Measurements from ENCODE around the gene ZBTB12. TPM values are rescaled to one million over a fixed set of nuclear protein-coding genes. Genes with fewer than 3 reads are reported as not detected.
"Not testable (repeated sequence)": the region's sequence is repeated elsewhere in the genome, so short reads cannot be mapped to it uniquely, and the experiment has no call there.

Gene ZBTB12
- total RNA-seq, 4 donors from 2014 or later, result 0.83 to 2.8 (median 1.0) TPM

DNA sequence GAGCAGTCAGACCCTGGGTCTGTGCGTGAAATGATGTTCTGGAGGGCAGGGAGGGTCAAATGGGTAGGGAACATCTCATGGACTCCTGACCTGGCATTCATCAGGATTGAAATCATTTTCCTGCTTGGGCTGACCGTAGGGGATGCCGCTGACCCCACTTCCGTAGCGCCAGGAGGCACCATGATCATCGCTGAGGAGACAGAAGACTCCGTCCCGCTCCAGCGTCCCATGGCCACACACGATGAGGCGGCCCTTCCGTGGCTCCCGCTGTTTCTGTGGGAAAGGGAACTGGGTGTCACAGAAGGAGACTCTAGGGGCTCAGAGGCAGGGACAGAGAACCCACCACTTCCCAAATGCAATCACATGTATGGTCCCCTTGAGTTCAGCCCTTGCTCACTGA lies 41.5 kb downstream of the ZBTB12 start:
- 93% methylated on average over 8 to 13 of the region's 13 CpGs for WGBS, 2 donors
- no peaks in the 10 kb centered on the region for H3K27me3 ChIP-seq
- intact Hi-C loops (cut with DNase I), result no loop called here

DNA sequence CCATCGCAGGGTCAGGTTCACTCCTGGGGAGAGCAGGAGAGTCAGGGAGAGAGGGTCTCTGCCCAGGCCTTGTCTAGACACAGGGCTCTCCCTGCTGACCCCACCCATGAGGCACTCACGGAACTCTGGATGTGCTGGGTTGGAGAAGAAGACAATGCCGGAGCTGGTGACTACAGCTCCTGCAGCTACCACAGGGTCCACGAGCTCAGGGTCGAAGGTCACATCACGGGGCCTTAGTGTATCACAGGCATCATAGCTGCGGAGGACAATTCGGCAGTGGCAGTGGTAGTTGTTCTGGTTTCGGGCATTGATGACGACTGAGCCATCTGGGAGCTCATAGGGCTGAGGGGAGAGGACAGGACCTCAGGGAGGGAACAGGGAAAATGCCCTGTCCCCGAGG lies 42.0 kb downstream of the ZBTB12 start:
- no peak for TF ChIP-seq POLR2A (IDR thresholded peaks at IDR 0.05)
- TF ChIP-seq, protein P1, sequence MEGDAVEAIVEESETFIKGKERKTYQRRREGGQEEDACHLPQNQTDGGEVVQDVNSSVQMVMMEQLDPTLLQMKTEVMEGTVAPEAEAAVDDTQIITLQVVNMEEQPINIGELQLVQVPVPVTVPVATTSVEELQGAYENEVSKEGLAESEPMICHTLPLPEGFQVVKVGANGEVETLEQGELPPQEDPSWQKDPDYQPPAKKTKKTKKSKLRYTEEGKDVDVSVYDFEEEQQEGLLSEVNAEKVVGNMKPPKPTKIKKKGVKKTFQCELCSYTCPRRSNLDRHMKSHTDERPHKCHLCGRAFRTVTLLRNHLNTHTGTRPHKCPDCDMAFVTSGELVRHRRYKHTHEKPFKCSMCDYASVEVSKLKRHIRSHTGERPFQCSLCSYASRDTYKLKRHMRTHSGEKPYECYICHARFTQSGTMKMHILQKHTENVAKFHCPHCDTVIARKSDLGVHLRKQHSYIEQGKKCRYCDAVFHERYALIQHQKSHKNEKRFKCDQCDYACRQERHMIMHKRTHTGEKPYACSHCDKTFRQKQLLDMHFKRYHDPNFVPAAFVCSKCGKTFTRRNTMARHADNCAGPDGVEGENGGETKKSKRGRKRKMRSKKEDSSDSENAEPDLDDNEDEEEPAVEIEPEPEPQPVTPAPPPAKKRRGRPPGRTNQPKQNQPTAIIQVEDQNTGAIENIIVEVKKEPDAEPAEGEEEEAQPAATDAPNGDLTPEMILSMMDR (IDR thresholded peaks at IDR 0.05), result no peak
- H3K27ac ChIP-seq, result no peak overlapping the region
- H3K27me3 ChIP-seq, result no peaks in the 10 kb centered on the region
- no peaks in the 10 kb centered on the region for H3K9me3 ChIP-seq
- H3K36me3 ChIP-seq, result peaks cover 11 to 45% (median 15%) of the 10 kb centered on the region in 3 donors
- intact Hi-C loops (cut with DNase I), result no loop called here
- peaks cover 7 to 34% (median 19%) of the 10 kb centered on the region in 3 donors for H3K4me1 ChIP-seq
- no peak for DNase-seq
- 80 to 90% methylated on average over 2 to 7 of the region's 11 CpGs for WGBS, 2 donors
- no peak overlapping the region for H3K4me3 ChIP-seq

More for the DNA sequence above, 41.5 kb downstream of the ZBTB12 start:
- DNase-seq, result no peak
- no peak overlapping the region for H3K4me3 ChIP-seq
- H3K36me3 ChIP-seq, result peaks cover 11 to 45% (median 15%) of the 10 kb centered on the region in 3 donors
- no peaks in the 10 kb centered on the region for H3K9me3 ChIP-seq
- TF ChIP-seq, protein P1 (IDR thresholded peaks at IDR 0.05), result no peak
- no peak for TF ChIP-seq POLR2A (IDR thresholded peaks at IDR 0.05)
- H3K27ac ChIP-seq, result no peak overlapping the region
- H3K4me1 ChIP-seq, result peaks cover 7 to 34% (median 19%) of the 10 kb centered on the region in 3 donors

DNA sequence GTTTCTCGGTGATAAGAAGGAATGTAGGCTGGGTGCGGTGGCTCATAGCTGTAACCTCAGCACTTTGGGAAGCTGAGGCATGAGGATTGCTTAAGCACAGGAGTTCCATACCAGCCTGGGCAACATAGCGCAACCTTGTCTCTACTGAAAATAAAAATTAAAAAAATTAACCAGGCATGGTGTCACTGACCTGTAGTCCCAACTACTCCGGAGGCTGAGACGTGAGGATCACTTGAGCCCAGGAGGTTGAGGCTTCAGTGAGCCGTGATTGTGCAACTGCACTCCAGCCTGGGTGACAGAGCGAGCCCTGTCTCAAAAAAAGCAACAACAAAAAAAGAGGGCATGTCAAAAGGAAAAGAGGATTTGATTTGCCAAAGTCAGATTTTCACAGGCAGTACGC lies 43.2 kb downstream of the ZBTB12 start:
- peaks cover 11 to 45% (median 15%) of the 10 kb centered on the region in 3 donors for H3K36me3 ChIP-seq
- TF ChIP-seq, protein P1 (IDR thresholded peaks at IDR 0.05), result no peak
- no peak for TF ChIP-seq POLR2A (IDR thresholded peaks at IDR 0.05)
- no peak for DNase-seq
- 86 to 97% methylated on average over 8 of the region's 8 CpGs for WGBS, 2 donors
- no peak overlapping the region for H3K4me3 ChIP-seq
- intact Hi-C loops (cut with DNase I), result no loop called here
- H3K27ac ChIP-seq, result no peak overlapping the region
- H3K4me1 ChIP-seq, result peaks cover 6 to 25% (median 13%) of the 10 kb centered on the region in 3 donors
- H3K9me3 ChIP-seq, result no peaks in the 10 kb centered on the region
- H3K27me3 ChIP-seq, result no peaks in the 10 kb centered on the region

DNA sequence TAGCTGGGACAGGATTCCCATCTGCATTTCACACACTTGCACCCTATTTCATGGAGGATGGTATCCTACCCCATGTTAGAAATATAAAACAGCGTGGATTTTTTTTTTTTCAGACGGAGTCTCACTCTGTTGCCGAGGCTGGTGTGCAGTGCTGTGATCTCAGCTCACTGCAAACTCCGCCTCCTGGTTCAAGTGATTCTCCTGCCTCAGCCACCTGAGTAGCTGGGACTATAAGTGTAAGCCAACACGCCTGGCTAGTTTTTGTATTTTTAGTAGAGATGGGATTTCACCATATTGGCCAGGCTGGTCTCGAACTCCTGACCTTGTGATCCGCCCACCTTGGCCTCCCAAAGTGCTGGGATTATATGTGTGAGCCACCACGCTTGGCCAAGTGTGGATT lies 44.1 kb downstream of the ZBTB12 start:
- Histone ChIP-seq H3K4me1 (peaks cover 0 to 18% (median 9%) of the 10 kb centered on the region in 3 donors), H3K36me3 (peaks cover 11 to 45% (median 15%) of the 10 kb centered on the region in 3 donors)
- H3K9me3 ChIP-seq; H3K27me3 ChIP-seq; H3K27ac ChIP-seq; H3K4me3 ChIP-seq; intact Hi-C loops (cut with DNase I); DNase-seq: not testable (repeated sequence)
- 90 to 93% methylated on average over 6 to 8 of the region's 8 CpGs for WGBS, 2 donors

DNA sequence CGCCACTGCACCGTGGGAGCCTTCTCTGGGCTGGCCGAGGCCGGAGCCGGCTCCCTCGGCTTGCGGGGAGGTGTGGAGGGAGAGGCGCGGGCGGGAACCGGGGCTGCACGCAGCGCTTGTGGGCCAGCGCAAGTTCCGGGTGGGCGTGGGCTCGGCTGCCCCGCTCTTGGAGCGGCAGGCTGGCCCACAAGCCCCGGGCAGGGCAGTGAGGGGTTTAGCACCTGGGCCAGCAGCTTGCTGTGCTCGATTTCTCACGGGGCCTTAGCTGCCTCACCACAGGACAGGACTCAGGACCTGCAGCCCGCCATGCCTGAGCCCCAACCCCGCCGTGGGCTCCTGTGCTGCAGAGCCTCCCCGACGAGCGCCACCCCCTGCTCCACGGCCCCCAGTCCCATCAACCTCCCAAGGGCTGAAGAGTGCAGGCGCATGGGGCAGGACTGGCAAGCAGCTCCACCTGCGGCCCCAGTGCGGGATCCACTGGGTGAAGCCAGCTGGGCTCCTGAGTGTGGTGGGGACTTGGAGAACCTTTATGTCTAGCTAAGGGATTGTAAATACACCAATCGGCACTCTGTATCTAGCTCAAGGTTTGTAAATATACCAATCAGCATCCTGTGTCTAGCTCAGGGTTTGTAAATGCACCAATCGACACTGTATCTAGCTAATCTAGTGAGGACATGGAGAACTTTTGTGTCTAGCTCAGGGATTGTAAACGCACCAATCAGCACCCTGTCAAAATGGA lies 49.7 kb downstream of the ZBTB12 start:
- intact Hi-C loops (cut with DNase I); DNase-seq; H3K4me1 ChIP-seq; H3K36me3 ChIP-seq; H3K27ac ChIP-seq; H3K27me3 ChIP-seq; H3K9me3 ChIP-seq; H3K4me3 ChIP-seq: not testable (repeated sequence)
- 89 to 100% methylated on average over 1 to 12 of the region's 35 CpGs for WGBS, 2 donors

DNA sequence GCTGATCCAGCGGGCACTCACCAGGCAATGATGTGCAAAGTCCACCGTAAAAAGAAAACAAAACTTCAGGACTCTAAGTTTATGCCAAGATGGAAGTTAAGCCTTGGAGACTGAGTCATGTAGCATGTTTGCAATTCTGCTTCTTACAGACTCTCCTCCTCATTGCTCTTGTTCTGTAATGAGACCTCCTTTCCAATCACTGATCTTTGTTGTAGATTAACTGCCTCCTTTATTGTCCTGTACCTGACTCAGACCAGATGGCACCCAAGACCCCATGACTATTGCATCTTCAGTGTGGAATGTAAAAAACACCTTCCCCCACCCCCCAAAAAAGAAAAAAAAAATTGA lies 50.4 kb downstream of the ZBTB12 start:
- intact Hi-C loops (cut with DNase I), result no loop called here
- Histone ChIP-seq H3K27ac (no peak overlapping the region), H3K4me1 (no peaks in the 10 kb centered on the region), H3K9me3 (no peaks in the 10 kb centered on the region), H3K27me3 (no peaks in the 10 kb centered on the region), H3K4me3 (no peak overlapping the region), H3K36me3 (no peaks in the 10 kb centered on the region)
- TF ChIP-seq, protein P1 (IDR thresholded peaks at IDR 0.05), result no peak
- no peak for TF ChIP-seq POLR2A (IDR thresholded peaks at IDR 0.05)
- 35 to 47% methylated on average over 2 of the region's 2 CpGs for WGBS, 2 donors
- no peak for DNase-seq

All from esophagus squamous epithelium (tissue), 5 donors.